Mononuclear cell (primary cell): ENCODE measurements around the gene STK11. TPM values are rescaled to one million over a fixed set of nuclear protein-coding genes. Genes with fewer than 3 reads are reported as not detected.

Experiments
- H3K27me3 ChIP-seq: 2 replicates; pipeline ENCODE4 v1.6.0; 2011; ENCODE audit warnings: low read length, control low read depth; ENCODE audit not compliant: insufficient read depth
- H3K4me1 ChIP-seq: 2 replicates; pipeline ENCODE4 v1.5.1; 2011; ENCODE audit warnings: mild to moderate bottlenecking, low read length, control low read depth; ENCODE audit not compliant: insufficient read depth
- H3K4me3 ChIP-seq: 2 replicates; pipeline ENCODE4 v1.5.1; 2011; ENCODE audit warnings: mild to moderate bottlenecking, low read length, moderate library complexity
- H3K9me3 ChIP-seq: 2 replicates; pipeline ENCODE4 v1.5.1; 2011; ENCODE audit warnings: low read depth, mild to moderate bottlenecking, control low read depth, low read length
- total RNA-seq: library from RNA; depleted of rRNA; stranded (reverse); fragments of >200 nt; gene quantifications from one replicate; pipeline ENCODE4 v1.2.3, GENCODE V29; 2012

The STK11 gene, protein sequence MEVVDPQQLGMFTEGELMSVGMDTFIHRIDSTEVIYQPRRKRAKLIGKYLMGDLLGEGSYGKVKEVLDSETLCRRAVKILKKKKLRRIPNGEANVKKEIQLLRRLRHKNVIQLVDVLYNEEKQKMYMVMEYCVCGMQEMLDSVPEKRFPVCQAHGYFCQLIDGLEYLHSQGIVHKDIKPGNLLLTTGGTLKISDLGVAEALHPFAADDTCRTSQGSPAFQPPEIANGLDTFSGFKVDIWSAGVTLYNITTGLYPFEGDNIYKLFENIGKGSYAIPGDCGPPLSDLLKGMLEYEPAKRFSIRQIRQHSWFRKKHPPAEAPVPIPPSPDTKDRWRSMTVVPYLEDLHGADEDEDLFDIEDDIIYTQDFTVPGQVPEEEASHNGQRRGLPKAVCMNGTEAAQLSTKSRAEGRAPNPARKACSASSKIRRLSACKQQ
- total RNA-seq: 36.7 TPM

DNA sequence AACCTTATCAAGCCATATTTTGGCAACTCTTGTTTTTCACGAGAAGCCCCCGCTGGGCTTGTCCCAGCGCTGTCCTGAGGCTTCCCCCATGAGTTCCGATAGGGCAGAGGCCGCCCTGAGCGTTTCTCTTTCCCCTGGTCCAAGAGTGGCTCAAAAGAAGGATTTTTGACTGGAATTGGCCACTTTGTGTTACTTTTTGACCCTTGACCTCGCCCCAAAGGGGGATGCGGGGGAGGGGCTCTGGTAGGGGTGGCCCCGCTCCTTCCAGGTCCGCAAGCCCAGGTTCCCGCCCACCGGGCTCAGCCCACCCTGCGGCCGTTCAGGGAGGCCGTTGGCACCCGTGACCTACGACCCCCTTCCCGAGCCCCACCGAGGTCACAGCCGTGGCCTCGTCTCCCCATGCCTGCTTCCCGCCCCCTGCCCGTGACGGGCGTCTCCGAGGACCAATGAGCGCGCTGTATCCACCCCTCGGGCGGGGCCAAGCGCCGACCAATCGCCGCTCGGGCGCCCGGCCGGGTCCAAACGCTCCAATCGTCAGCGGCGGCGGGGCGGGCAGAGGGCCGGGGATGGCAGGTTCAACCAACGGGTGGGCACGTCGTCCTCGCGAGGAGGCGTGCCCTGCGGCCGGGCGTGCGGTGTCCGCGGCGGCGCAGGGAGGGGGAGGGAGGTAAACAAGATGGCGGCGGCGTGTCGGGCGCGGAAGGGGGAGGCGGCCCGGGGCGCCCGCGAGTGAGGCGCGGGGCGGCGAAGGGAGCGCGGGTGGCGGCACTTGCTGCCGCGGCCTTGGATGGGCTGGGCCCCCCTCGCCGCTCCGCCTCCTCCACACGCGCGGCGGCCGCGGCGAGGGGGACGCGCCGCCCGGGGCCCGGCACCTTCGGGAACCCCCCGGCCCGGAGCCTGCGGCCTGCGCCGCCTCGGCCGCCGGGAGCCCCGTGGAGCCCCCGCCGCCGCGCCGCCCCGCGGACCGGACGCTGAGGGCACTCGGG is at the start of gene STK11:
TSS of gene STK11 (plus strand) at position 665 of the 986 bp plus-strand sequence. CDS start 1,136 bp downstream, outside the sequence.
- Histone ChIP-seq H3K4me1 (peaks cover 61% of the 10 kb centered on the region), H3K27me3 (no peaks in the 10 kb centered on the region), H3K9me3 (no peaks in the 10 kb centered on the region), H3K4me3 (peak within 1 kb of the TSS; percentile 62)

DNA sequence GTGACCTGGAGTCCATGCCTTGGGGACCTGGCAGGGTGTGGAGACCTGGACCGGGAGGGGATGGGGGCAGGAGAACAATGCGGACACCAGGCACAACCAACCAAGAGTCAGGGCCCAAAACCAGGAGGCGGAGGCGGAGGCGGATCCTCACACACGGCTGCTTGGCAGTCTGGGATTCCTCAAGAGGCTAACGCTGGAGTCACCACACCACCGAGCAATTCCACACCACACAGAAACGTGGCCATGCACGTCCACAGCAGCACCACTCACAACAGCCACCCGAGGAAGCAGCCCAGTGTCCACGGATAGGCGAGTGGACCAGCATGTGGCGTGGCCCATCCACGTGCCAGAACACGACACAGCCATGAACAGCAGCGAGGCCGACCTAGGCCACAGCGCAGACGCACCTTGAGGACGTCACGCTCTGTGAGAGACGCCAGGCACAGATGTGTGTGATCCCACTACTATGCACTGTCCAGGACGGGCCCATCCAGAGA is 49.2 kb upstream of the STK11 start:
- Histone ChIP-seq H3K4me1 (peaks cover 23% of the 10 kb centered on the region), H3K9me3 (no peaks in the 10 kb centered on the region), H3K4me3 (no peak overlapping the region), H3K27me3 (no peaks in the 10 kb centered on the region)

DNA sequence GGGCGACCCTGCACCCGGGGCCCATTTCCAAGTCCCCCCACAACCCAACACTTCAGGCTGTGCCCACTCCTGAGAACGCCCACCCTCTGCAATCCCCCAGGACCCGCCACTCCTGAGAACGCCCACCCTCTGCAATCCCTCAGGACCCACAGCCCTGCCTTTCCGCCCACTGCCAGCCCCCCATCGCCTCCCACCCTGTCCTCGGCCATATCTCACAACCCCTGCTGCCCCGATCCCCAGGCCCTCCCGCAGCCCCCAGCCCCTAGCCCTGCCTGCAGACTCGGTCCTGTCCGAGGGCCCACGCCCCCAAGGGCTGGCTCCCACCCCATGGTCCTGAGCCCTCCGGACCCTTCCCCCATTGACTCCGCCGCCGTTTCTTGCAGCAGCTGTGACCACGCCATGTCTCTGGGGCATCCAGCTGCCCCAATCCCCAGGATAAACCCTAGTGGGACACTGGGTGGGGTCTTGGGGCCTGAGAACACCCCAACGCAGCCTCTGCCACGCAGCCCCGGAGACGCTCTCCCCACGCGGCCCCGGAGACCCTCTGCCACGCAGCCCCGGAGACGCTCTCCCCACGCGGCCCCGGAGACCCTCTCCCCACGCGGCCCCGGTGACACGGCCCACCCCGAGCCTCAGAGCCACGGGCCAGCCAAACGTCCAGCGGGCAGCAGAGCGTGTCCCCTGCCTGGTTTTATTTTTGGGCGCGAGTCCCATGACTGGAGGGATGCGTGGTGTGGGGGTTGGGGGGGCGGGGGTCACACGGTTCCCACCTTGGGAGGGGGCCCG is 48.6 kb upstream of the STK11 start:
- no peaks in the 10 kb centered on the region for H3K9me3 ChIP-seq
- peaks cover 23% of the 10 kb centered on the region for H3K4me1 ChIP-seq
- no peaks in the 10 kb centered on the region for H3K27me3 ChIP-seq
- H3K4me3 ChIP-seq: no peak overlapping the region

DNA sequence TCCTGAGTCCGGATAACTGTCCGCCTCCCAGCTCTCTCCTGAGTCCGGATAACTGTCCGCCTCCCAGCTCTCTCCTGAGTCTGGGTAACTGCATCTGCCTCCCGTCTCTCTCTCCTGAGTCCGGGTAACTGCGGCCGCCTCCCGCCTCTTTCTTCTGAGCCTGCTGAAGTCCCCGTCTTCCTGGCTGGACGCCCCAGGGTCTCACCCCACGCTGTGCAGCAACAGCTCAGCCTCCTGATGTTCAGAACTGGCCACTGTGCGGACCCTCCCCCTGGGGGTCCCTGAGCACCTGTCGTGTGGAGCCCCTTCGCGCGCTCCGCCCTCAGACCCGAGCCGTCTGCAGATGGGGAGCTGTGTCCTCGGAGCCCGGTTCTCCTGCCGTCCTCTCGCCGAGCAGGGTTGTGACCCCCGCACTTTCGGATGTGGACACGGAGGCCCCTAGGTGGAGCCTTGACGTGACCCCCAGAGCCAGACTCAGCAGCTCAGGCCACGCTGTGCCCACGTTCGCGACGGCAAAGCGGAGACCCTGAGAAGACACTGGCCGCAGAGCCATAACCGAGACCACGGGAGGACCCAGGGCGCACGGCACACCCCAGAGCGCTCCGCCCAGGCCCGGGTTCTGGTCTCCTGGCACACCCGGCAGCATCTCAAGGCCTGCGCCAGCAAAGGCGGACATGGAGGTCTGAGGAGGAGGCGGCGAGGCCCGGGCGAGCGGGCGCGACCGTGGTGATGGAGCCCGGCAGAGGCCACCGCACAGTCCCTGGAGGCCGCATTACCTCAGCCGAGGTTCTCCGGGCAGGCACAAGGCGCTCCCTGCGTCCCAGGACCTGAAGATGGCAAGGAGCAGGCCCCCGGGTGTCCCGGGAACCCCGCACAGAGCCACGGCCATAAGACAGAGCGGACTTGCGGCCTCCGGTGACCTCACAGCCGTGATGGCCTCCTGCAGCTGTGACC is 47.4 kb upstream of the STK11 start:
- Histone ChIP-seq H3K27me3 (no peaks in the 10 kb centered on the region), H3K9me3 (no peaks in the 10 kb centered on the region), H3K4me3 (no peak overlapping the region), H3K4me1 (peaks cover 23% of the 10 kb centered on the region)

DNA sequence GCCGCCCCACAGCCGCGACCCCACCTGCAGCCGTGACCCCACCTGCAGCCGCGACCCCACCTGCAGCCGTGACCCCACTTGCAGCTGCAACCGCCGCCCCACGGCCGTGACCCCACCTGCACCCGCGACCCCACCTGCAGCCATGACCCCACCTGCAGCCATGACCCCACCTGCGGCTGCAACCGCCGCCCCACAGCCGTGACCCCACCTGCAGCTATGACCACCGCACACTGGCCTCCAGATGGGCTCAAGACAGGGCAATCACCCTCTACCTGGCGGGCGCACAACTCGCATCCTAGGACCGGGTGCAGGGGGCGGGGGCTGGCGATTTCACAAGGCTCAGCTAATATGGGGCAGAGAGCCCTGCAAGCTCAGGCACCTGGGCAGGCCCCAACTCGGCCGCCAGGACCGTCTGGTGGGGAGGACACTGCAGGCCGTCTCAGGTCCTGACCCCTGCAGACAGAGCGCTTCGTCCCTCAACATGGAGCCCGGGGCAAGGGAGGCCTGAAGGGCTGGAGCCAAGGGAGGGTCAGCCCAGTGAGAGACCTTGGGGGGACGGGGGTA is 46.6 kb upstream of the STK11 start:
- H3K4me1 ChIP-seq: peaks cover 23% of the 10 kb centered on the region
- no peaks in the 10 kb centered on the region for H3K9me3 ChIP-seq
- H3K27me3 ChIP-seq: no peaks in the 10 kb centered on the region
- H3K4me3 ChIP-seq: no peak overlapping the region

DNA sequence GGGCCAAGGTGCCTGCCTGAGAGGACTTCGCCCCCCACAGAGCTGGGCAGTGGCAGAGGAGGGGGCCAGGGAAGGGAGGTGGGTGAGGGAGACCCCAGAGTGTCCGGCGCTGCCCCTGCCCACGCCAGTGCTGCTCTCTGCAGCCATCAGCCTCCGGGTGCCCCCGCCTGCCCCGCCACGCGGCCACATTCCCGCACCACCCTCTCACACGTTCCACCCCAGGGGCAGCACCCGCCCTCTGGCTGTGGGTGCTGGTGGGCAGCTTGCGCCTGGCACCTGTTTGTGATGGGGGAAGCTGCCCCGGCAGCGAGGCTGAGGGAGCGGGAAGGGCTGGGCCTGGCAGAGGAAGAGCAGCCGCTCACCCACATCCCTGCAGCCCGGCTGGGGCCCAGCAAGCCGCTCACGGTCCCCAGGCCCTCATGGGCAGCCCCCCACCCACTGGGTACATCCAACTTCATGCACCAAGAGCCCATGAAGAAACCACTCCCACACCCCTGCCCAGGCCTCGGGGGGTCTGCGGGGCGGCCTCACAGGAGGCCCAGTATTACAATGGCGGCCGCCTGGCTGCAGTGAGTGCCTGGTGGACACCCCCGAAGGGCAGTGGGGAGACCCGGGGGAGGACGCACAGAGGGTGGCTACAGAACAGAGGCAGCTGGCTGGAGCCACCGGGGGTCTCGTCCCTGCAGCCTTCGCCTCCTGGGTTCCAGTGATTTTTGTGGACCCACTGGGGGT is 45.5 kb upstream of the STK11 start:
- no peaks in the 10 kb centered on the region for H3K27me3 ChIP-seq
- H3K4me3 ChIP-seq: no peak overlapping the region
- H3K4me1 ChIP-seq: peaks cover 16% of the 10 kb centered on the region
- H3K9me3 ChIP-seq: no peaks in the 10 kb centered on the region

DNA sequence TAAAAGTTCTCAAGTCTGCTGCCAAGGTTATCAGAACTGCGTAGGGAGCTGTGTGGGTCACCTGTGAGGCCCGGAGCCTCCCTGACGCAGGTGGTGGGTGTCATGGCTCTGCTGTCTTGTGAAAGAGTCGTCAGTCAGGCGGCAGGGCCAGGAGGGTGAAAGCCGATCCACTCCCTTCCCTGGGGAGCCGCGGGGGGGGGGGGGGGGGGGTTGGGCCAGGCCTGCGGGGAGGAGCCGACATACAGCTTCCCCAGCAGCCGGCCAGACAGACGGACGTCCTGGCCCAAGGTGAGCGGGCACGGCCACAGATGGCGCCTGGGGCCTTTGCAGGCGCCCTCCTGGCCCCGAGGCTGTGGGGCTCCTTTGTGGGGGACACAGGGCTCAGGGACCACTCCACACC is 43.9 kb upstream of the STK11 start:
- Histone ChIP-seq H3K4me3 (no peak overlapping the region), H3K9me3 (no peaks in the 10 kb centered on the region), H3K4me1 (no peaks in the 10 kb centered on the region), H3K27me3 (no peaks in the 10 kb centered on the region)

DNA sequence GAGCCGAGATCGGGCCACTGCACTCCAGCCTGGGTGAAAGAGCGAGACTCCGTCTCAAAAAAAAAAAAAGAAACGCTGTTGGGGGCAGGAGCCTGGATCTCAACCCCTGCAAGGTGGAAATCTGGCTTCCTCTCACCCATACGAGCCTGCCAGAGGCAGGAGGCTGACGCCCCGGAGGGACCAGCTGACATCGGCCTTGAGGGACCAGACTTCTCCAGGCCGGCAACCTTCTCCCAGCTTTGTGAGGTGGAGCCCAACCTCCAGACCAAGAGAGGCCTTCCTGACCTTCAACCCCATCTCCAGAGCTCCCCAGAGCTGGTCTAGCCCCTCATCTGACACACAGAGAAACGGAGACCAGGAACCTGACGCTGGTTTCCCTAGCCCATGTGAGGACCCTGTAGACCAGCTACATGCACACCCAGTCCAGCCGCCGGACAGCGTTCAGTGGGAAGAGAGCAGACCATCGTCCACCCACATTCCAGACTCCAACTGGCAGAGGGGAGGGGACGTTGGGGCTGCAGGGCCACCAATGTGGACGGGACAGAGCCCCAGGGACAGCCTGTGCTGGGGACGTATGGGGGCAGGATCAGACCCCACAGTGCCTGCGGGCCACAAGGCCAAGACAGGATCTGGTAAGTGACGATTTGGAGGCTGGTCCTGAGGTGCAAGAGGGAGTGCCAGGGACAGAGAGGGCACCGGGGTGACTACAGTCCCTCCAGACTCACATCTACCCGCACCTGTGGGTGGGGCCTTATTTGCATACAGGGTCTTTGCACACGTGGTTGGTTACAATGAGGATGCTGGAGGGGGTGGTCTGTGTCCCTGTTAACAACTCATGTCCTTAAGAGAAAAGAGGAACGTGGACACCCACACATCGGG is 42.9 kb upstream of the STK11 start:
- no peaks in the 10 kb centered on the region for H3K4me1 ChIP-seq
- H3K9me3 ChIP-seq: no peaks in the 10 kb centered on the region
- no peak overlapping the region for H3K4me3 ChIP-seq
- no peaks in the 10 kb centered on the region for H3K27me3 ChIP-seq

DNA sequence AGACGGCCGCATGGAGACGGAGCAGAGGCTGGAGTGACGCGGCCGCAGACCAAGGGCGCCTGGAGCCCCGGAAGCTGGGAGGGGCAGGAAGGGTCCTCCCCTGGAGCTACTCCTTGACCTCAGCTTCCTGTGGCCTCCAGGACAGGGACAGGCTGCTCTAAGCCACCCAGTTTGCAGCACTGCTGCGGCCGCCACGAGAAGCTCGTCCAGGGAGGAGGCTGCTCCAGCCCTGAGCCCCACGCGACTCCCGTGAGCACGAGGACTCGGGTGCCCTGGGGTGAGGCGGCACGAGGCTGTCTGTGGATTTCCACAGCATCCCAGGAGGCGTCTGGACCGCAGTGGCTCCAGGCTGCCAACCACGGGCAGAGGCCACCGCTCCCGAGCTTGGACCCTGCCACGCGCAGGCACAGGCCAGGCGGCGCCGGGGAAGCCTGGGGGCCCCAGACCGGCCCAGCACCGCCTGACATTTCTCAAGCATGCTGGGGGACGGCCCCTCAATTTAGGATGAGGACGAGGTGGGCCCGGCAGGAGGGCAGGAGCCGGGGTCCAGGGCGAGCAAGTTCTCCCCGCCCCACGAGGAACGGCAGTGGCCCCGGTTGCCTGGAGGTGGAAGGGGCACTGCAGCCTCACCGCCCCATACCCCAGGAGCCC is 42.2 kb upstream of the STK11 start:
- Histone ChIP-seq H3K9me3 (no peaks in the 10 kb centered on the region), H3K27me3 (no peaks in the 10 kb centered on the region), H3K4me3 (no peak overlapping the region), H3K4me1 (peaks cover 1% of the 10 kb centered on the region)

DNA sequence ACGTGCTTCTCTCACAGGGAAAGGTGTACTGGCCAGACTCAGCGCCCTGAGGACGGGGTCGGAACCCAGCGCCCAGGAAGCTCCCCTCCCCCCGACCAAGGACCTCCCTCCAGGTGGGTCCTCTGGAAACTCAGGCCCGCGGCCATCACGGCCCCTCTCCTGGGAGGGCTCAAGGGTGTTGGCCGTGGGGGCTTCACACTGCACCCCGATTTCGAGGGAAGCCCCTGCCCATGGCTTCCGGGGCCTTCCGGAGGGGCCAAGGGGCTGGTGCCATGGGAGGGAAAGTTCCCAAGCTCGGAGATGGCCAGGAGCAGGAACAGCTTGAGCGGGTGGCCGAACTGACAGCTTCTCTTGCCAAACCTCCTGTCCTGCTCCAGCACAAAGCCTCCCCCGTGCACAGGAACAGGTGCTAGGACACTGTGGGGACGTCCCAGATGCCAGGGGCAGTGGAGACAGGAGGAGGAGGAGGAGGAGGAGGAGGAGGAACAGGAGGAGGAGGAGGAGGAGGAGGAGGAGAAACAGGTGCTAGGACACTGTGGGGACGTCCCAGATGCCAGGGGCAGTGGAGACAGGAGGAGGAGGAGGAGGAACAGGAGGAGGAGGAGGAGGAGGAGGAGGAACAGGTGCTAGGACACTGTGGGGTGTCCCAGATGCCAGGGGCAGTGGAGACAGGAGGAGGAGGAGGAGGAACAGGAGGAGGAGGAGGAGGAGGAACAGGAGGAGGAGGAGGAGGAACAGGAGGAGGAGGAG is 41.5 kb upstream of the STK11 start:
- Histone ChIP-seq H3K4me1 (peaks cover 4% of the 10 kb centered on the region), H3K4me3 (no peak overlapping the region), H3K27me3 (no peaks in the 10 kb centered on the region), H3K9me3 (no peaks in the 10 kb centered on the region)

DNA sequence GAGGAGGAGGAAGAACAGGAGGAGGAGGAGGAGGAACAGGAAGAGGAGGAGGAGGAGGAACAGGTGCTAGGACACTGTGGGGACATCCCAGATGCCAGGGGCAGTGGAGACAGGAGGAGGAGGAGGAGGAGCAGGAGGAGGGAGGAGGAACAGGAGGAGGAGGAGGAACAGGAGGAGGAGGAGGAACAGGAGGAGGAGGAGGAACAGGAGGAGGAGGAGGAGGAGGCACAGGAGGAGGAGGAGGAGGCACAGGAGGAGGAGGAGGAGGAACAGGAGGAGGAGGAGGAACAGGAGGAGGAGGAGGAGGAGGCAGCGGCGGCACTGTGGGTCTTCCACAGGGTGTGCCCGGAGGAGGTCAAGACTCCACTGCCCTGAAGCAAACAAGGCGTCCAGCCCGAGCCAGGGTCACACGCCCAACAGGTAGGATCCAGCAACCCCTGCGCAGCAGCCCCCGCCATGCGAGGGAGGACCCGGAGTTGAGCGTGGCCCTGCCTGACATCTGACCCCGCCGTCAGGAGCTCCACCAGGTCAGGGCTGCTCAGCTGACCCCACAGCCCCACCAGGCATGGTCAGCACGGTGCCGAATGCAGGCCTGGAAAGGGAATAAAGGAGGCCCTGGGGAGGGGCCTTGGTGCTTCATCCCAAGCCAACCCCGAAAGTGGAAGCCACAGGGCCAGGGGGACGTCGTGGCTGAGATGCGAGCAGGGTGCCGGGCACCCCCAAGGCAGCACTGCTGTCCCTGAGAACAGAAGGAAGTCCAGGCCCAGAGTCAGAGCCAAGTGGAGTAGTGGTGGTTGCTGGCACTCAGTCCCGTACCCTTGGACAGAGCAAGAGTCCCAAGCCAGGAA is 40.7 kb upstream of the STK11 start:
- H3K9me3 ChIP-seq: no peaks in the 10 kb centered on the region
- peaks cover 9% of the 10 kb centered on the region for H3K4me1 ChIP-seq
- H3K27me3 ChIP-seq: no peaks in the 10 kb centered on the region
- H3K4me3 ChIP-seq: no peak overlapping the region
